A673 (cell line): ENCODE results near the gene MEFV.

Source experiments
- EZH2 ChIP-seq: fragments of 200-600 bp; sonication (generic); IDR thresholded peaks from 2 replicates; pipeline ENCODE4 v1.6.1; 2017; ENCODE audit warnings: borderline replicate concordance, low read depth, mild to moderate bottlenecking, mixed read lengths, antibody characterized with exemption, low read length; ENCODE audit not compliant: poor library complexity, severe bottlenecking
- TF ChIP-seq, protein P1 (sequence below): fragments of 300-800, 200-600 bp; sonication (generic); conservative IDR thresholded peaks from 2 replicates; pipeline ENCODE4 v1.5.1; 2017; ENCODE audit warnings: low read depth, mild to moderate bottlenecking, antibody characterized with exemption, low read length, moderate library complexity, mixed read lengths

DNA sequence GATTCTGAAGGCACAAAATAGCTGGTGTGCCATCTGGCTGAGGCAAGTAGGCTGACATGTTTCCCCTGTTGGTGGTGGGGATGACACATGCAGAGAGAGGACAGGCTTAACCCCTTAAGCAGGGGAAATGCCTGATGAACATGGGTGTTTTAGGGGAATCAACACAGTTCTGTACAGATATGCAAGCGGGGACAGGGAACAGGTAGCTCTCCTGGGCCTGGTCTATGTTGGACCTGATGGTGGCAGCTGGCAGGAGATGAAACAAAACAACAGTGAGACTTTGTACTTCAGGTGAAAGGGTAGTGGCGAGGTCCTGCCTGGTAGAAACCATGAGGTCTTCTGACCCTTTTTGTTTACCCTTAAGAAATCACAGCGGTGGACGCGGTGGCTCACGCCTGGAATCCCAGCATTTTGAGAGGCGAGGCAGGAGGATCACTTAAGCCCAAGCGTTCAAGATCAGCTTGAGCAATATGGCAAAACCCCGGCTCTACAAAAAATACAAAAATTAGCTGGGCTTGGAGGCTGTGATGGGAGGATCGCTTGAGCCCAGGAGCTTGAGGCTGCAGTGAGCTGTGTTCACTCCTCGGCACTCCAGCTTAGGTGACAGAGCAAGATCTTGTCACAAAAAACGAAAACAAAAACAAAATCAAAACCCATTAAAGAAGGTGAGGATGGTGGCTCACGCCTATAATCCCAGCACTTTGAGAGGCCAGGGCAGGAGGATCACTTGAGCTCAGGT lies 57.9 kb downstream of the MEFV start:
- TF ChIP-seq, protein P1, sequence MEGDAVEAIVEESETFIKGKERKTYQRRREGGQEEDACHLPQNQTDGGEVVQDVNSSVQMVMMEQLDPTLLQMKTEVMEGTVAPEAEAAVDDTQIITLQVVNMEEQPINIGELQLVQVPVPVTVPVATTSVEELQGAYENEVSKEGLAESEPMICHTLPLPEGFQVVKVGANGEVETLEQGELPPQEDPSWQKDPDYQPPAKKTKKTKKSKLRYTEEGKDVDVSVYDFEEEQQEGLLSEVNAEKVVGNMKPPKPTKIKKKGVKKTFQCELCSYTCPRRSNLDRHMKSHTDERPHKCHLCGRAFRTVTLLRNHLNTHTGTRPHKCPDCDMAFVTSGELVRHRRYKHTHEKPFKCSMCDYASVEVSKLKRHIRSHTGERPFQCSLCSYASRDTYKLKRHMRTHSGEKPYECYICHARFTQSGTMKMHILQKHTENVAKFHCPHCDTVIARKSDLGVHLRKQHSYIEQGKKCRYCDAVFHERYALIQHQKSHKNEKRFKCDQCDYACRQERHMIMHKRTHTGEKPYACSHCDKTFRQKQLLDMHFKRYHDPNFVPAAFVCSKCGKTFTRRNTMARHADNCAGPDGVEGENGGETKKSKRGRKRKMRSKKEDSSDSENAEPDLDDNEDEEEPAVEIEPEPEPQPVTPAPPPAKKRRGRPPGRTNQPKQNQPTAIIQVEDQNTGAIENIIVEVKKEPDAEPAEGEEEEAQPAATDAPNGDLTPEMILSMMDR: no peak
- TF ChIP-seq EZH2: no peak
